Loucy (cell line): ENCODE data around the gene HMGCS2.

Experiments
- H2AFZ ChIP-seq: fragments of 200-600 bp; sonication (generic); 2 replicates; pipeline ENCODE4 v1.6.0; 2016; ENCODE audit warnings: antibody characterized with exemption, mild to moderate bottlenecking, low read length, moderate library complexity
- H3F3A ChIP-seq: fragments of 200-600 bp; 2 replicates; pipeline ENCODE4 v1.6.0; 2016; ENCODE audit warnings: antibody characterized with exemption, low read depth, mild to moderate bottlenecking
- H3K27me3 ChIP-seq: fragments of 200-600 bp; sonication (generic); 2 replicates; pipeline ENCODE4 v1.6.1; 2014; ENCODE audit warnings: low read length, mild to moderate bottlenecking; ENCODE audit not compliant: insufficient read depth, poor library complexity, severe bottlenecking
- H3K36me3 ChIP-seq: fragments of 200-600 bp; sonication (generic); 2 replicates; pipeline ENCODE4 v1.6.1; 2016; ENCODE audit warnings: low read length; ENCODE audit not compliant: insufficient read depth
- H3K4me1 ChIP-seq: fragments of 200-600 bp; sonication (generic); 2 replicates; pipeline ENCODE4 v1.5.1; 2014; ENCODE audit warnings: low read length, mild to moderate bottlenecking; ENCODE audit not compliant: insufficient read depth, poor library complexity, severe bottlenecking
- H3K4me2 ChIP-seq: fragments of 200-600 bp; sonication (generic); 2 replicates; pipeline ENCODE4 v1.6.0; 2014; ENCODE audit warnings: antibody characterized with exemption, low read length, low read depth, mild to moderate bottlenecking; ENCODE audit not compliant: poor library complexity, severe bottlenecking
- H3K4me3 ChIP-seq: fragments of 200-600 bp; sonication (generic); 2 replicates; pipeline ENCODE4 v1.5.1; 2014; ENCODE audit warnings: low read length, mild to moderate bottlenecking, mixed read lengths; ENCODE audit not compliant: poor library complexity, severe bottlenecking
- H3K79me2 ChIP-seq: fragments of 200-600 bp; sonication (generic); 2 replicates; pipeline ENCODE4 v1.6.1; 2014; ENCODE audit warnings: low read length; ENCODE audit not compliant: insufficient read depth
- H3K9ac ChIP-seq: fragments of 200-600 bp; sonication (generic); 2 replicates; pipeline ENCODE4 v1.6.0; 2014; ENCODE audit warnings: mild to moderate bottlenecking, low read depth, low read length, moderate library complexity; ENCODE audit not compliant: poor library complexity, severe bottlenecking
- H3K9me2 ChIP-seq: fragments of 200-600 bp; sonication (generic); replicated peaks from 2 replicates; pipeline ENCODE4 v1.6.1; 2016; ENCODE audit warnings: low read depth, low read length, mixed read lengths
- H3K9me3 ChIP-seq: fragments of 200-600 bp; sonication (generic); 2 replicates; pipeline ENCODE4 v1.6.1; 2014; ENCODE audit warnings: mild to moderate bottlenecking, antibody characterized with exemption, low read length, low read depth; ENCODE audit not compliant: insufficient read depth
- H4K20me1 ChIP-seq: fragments of 200-600 bp; sonication (generic); 2 replicates; pipeline ENCODE4 v1.6.0; 2014; ENCODE audit warnings: antibody characterized with exemption, low read length, mild to moderate bottlenecking; ENCODE audit not compliant: insufficient read depth, poor library complexity, severe bottlenecking
- CTCF ChIP-seq: fragments of 200-600 bp; sonication (generic); conservative IDR thresholded peaks from 2 replicates; pipeline ENCODE4 v1.5.1; 2014; ENCODE audit warnings: mild to moderate bottlenecking, antibody characterized with exemption, low read length
- EZH2phosphoT487 ChIP-seq: fragments of 200-600 bp; IDR thresholded peaks from 2 replicates; pipeline ENCODE4 v1.6.1; 2018; ENCODE audit warnings: antibody characterized with exemption, mild to moderate bottlenecking, moderate library complexity, borderline replicate concordance

Gene HMGCS2

GRCh38 chr1:119745034-119745433 lies 23.7 kb downstream of the HMGCS2 start:
- Histone ChIP-seq H3K9me2 (no peaks in the 10 kb centered on the region), H3K9me3 (no peaks in the 10 kb centered on the region), H3K79me2 (no peaks in the 10 kb centered on the region), H3K27me3 (no peaks in the 10 kb centered on the region), H4K20me1 (no peaks in the 10 kb centered on the region), H3K9ac (no peak overlapping the region), H3K4me2 (no peak overlapping the region), H3F3A (no peaks in the 10 kb centered on the region), H2AFZ (no peak overlapping the region), H3K4me3 (no peak overlapping the region), H3K4me1 (no peaks in the 10 kb centered on the region), H3K36me3 (peaks cover 48% of the 10 kb centered on the region; the same call in 1 of the 2 replicates)
- TF ChIP-seq EZH2phosphoT487 (no peak), CTCF (no peak)

- H2AFZ ChIP-seq = no peak overlapping the region
- H3K4me1 ChIP-seq = no peaks in the 10 kb centered on the region
- no peaks in the 10 kb centered on the region for H3F3A ChIP-seq
- no peaks in the 10 kb centered on the region for H4K20me1 ChIP-seq
- H3K4me2 ChIP-seq = no peak overlapping the region
- H3K79me2 ChIP-seq = no peaks in the 10 kb centered on the region
- no peak overlapping the region for H3K9ac ChIP-seq
- peaks cover 53% of the 10 kb centered on the region; the same call in 1 of the 2 replicates for H3K36me3 ChIP-seq
- TF ChIP-seq CTCF (no peak), EZH2phosphoT487 (no peak)
- no peaks in the 10 kb centered on the region for H3K9me2 ChIP-seq
- H3K9me3 ChIP-seq = no peaks in the 10 kb centered on the region
- H3K4me3 ChIP-seq = no peak overlapping the region
- H3K27me3 ChIP-seq = no peaks in the 10 kb centered on the region
These were observed 24.1 kb downstream of the HMGCS2 start for GRCh38 chr1:119744598-119744942.

- H3K4me1 ChIP-seq = no peaks in the 10 kb centered on the region
- H3K27me3 ChIP-seq = no peaks in the 10 kb centered on the region
- no peak overlapping the region for H3K4me3 ChIP-seq
- H3K79me2 ChIP-seq = no peaks in the 10 kb centered on the region
- no peak overlapping the region for H3K9ac ChIP-seq
- H4K20me1 ChIP-seq = no peaks in the 10 kb centered on the region
- no peaks in the 10 kb centered on the region for H3K9me3 ChIP-seq
- H3K36me3 ChIP-seq = peaks cover 59% of the 10 kb centered on the region; the same call in 1 of the 2 replicates
- no peaks in the 10 kb centered on the region for H3K9me2 ChIP-seq
- no peaks in the 10 kb centered on the region for H3F3A ChIP-seq
- peak; percentile 93 for TF ChIP-seq CTCF
- no peak for TF ChIP-seq EZH2phosphoT487
- no peak overlapping the region for H2AFZ ChIP-seq
- H3K4me2 ChIP-seq = no peak overlapping the region
These were observed 24.7 kb downstream of the HMGCS2 start for GRCh38 chr1:119743776-119744597.
